ENCODE measurements around the gene TMIGD2. TPM values are rescaled to one million over a fixed set of nuclear protein-coding genes. Genes with fewer than 3 reads are reported as not detected.
A peak's percentile ranks its signal among the peaks of the same experiment; 100 is the strongest.

The TMIGD2 gene, protein sequence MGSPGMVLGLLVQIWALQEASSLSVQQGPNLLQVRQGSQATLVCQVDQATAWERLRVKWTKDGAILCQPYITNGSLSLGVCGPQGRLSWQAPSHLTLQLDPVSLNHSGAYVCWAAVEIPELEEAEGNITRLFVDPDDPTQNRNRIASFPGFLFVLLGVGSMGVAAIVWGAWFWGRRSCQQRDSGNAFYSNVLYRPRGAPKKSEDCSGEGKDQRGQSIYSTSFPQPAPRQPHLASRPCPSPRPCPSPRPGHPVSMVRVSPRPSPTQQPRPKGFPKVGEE
- 0.55 to 1.0 TPM (median 0.94 TPM) in 3 replicates for total RNA-seq (2021)
- percentile 20 among the genes with signal in this experiment for Bru-seq, nascent RNA
- long read RNA-seq, experiment 1, partial matches to known transcripts: 0 of 3 reads
- long read RNA-seq, experiment 1, other reads (novel, unspliced or antisense): 1 of 3 reads
- long read RNA-seq, experiment 2, partial matches to known transcripts: 0 of 1 reads
- long read RNA-seq, experiment 2, other reads (novel, unspliced or antisense): 0 of 1 reads
- long read RNA-seq, experiment 3, partial matches to known transcripts: 0 of 1 reads
- long read RNA-seq, experiment 3, other reads (novel, unspliced or antisense): 1 of 1 reads

DNA sequence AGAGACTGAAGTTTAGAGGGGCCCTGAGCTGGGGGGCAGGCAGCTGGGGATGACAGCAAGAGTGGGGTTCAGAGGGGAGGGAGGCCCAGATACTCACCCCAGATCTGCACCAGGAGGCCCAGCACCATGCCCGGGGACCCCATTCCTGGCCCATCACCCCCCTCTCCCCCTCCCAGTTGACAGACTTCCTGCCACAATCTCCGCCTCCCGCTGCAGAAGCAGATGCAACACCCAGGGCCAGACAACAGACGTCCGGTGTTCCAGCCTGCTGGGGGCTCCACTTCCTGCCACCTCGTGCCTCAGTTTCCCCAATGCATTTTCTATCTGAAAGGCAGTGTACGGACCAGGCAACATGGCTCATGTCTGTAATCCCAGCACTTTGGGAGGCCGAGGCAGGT, at the start of gene TMIGD2:
Gene TMIGD2 (minus strand): TSS at position 147 of the 398 bp plus-strand sequence. CDS start 4 bp downstream, at position 143.
- Mint-ChIP-seq H3K36me3 (peaks cover 11% of the 10 kb centered on the region; the same call in 1 of the 2 replicates), H3K4me1 (peaks cover 17% of the 10 kb centered on the region), H3K27me3 (ENCODE audit: low read depth) (peaks cover 5% of the 10 kb centered on the region), H3K27ac (peak within 1 kb of the TSS; percentile 1; the same call in 1 of the 2 replicates), H3K4me3 (no peak within 1 kb of the TSS), H3K9me3 (no peaks in the 10 kb centered on the region)
- DNase-seq (ENCODE audit: low spot score): no peak
- TF ChIP-seq, protein P1, sequence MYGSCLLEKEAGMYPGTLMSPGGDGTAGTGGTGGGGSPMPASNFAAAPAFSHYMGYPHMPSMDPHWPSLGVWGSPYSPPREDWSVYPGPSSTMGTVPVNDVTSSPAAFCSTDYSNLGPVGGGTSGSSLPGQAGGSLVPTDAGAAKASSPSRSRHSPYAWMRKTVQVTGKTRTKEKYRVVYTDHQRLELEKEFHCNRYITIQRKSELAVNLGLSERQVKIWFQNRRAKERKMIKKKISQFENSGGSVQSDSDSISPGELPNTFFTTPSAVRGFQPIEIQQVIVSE (CRISPR knock-in tag; IDR thresholded peaks at IDR 0.05; ENCODE audit: borderline replicate concordance): no peak
- TF ChIP-seq ZNF416 (CRISPR knock-in tag; IDR thresholded peaks at IDR 0.05) (no peak), HMGA2 (CRISPR knock-in tag; IDR thresholded peaks at IDR 0.05) (no peak), ZNF263 (CRISPR knock-in tag; IDR thresholded peaks at IDR 0.05; ENCODE audit: low read depth) (no peak), GTF2I (CRISPR knock-in tag; conservative IDR thresholded peaks at IDR 0.05) (no peak), TCF7 (CRISPR knock-in tag; IDR thresholded peaks at IDR 0.05; ENCODE audit: low read depth) (no peak), FOXJ3 (CRISPR knock-in tag; IDR thresholded peaks at IDR 0.05; ENCODE audit: borderline replicate concordance) (no peak), NFE2L1 (CRISPR knock-in tag; IDR thresholded peaks at IDR 0.05) (no peak), IRF2 (CRISPR knock-in tag; IDR thresholded peaks at IDR 0.05; ENCODE audit: borderline replicate concordance, low read depth) (no peak)
- TF ChIP-seq, protein P2, sequence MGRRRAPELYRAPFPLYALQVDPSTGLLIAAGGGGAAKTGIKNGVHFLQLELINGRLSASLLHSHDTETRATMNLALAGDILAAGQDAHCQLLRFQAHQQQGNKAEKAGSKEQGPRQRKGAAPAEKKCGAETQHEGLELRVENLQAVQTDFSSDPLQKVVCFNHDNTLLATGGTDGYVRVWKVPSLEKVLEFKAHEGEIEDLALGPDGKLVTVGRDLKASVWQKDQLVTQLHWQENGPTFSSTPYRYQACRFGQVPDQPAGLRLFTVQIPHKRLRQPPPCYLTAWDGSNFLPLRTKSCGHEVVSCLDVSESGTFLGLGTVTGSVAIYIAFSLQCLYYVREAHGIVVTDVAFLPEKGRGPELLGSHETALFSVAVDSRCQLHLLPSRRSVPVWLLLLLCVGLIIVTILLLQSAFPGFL (CRISPR knock-in tag; IDR thresholded peaks at IDR 0.05; ENCODE audit: borderline replicate concordance): no peak
- TF ChIP-seq, protein P3, sequence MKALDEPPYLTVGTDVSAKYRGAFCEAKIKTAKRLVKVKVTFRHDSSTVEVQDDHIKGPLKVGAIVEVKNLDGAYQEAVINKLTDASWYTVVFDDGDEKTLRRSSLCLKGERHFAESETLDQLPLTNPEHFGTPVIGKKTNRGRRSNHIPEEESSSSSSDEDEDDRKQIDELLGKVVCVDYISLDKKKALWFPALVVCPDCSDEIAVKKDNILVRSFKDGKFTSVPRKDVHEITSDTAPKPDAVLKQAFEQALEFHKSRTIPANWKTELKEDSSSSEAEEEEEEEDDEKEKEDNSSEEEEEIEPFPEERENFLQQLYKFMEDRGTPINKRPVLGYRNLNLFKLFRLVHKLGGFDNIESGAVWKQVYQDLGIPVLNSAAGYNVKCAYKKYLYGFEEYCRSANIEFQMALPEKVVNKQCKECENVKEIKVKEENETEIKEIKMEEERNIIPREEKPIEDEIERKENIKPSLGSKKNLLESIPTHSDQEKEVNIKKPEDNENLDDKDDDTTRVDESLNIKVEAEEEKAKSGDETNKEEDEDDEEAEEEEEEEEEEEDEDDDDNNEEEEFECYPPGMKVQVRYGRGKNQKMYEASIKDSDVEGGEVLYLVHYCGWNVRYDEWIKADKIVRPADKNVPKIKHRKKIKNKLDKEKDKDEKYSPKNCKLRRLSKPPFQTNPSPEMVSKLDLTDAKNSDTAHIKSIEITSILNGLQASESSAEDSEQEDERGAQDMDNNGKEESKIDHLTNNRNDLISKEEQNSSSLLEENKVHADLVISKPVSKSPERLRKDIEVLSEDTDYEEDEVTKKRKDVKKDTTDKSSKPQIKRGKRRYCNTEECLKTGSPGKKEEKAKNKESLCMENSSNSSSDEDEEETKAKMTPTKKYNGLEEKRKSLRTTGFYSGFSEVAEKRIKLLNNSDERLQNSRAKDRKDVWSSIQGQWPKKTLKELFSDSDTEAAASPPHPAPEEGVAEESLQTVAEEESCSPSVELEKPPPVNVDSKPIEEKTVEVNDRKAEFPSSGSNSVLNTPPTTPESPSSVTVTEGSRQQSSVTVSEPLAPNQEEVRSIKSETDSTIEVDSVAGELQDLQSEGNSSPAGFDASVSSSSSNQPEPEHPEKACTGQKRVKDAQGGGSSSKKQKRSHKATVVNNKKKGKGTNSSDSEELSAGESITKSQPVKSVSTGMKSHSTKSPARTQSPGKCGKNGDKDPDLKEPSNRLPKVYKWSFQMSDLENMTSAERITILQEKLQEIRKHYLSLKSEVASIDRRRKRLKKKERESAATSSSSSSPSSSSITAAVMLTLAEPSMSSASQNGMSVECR (CRISPR knock-in tag; IDR thresholded peaks at IDR 0.05; ENCODE audit: borderline replicate concordance): no peak
- TF ChIP-seq, protein P4, sequence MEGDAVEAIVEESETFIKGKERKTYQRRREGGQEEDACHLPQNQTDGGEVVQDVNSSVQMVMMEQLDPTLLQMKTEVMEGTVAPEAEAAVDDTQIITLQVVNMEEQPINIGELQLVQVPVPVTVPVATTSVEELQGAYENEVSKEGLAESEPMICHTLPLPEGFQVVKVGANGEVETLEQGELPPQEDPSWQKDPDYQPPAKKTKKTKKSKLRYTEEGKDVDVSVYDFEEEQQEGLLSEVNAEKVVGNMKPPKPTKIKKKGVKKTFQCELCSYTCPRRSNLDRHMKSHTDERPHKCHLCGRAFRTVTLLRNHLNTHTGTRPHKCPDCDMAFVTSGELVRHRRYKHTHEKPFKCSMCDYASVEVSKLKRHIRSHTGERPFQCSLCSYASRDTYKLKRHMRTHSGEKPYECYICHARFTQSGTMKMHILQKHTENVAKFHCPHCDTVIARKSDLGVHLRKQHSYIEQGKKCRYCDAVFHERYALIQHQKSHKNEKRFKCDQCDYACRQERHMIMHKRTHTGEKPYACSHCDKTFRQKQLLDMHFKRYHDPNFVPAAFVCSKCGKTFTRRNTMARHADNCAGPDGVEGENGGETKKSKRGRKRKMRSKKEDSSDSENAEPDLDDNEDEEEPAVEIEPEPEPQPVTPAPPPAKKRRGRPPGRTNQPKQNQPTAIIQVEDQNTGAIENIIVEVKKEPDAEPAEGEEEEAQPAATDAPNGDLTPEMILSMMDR (IDR thresholded peaks at IDR 0.05): no peak
- TF ChIP-seq, protein P5, sequence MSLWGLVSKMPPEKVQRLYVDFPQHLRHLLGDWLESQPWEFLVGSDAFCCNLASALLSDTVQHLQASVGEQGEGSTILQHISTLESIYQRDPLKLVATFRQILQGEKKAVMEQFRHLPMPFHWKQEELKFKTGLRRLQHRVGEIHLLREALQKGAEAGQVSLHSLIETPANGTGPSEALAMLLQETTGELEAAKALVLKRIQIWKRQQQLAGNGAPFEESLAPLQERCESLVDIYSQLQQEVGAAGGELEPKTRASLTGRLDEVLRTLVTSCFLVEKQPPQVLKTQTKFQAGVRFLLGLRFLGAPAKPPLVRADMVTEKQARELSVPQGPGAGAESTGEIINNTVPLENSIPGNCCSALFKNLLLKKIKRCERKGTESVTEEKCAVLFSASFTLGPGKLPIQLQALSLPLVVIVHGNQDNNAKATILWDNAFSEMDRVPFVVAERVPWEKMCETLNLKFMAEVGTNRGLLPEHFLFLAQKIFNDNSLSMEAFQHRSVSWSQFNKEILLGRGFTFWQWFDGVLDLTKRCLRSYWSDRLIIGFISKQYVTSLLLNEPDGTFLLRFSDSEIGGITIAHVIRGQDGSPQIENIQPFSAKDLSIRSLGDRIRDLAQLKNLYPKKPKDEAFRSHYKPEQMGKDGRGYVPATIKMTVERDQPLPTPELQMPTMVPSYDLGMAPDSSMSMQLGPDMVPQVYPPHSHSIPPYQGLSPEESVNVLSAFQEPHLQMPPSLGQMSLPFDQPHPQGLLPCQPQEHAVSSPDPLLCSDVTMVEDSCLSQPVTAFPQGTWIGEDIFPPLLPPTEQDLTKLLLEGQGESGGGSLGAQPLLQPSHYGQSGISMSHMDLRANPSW (CRISPR knock-in tag; conservative IDR thresholded peaks at IDR 0.05; ENCODE audit: low read depth): no peak
- ATAC-seq: no peak
- ChIA-PET POLR2A (no interaction called here), CTCF (interaction anchor here (2.1 to 2.5 kb wide), 2 partner anchors 35 to 50 kb away, joined by 12 to 15 read pairs; no protein-coding TSS in a partner anchor)
